GM23248 (cell line): ENCODE data around the gene WLS. TPM values are rescaled to one million over a fixed set of nuclear protein-coding genes. Genes with fewer than 3 reads are reported as not detected.

Experiments
- DNase-seq: peaks from one replicate; pipeline ENCODE4 v3.0.0-alpha.2; 2015
- H2AFZ ChIP-seq: fragments of 200-600 bp; sonication (generic); 2 replicates; pipeline ENCODE4 v1.6.1; 2016; ENCODE audit warnings: antibody characterized with exemption
- H3F3A ChIP-seq: fragments of 200-600 bp; sonication (generic); 2 replicates; pipeline ENCODE4 v1.6.1; 2016; ENCODE audit warnings: mild to moderate bottlenecking, antibody characterized with exemption, mixed run types; ENCODE audit not compliant: insufficient read depth
- H3K27ac ChIP-seq: fragments of 200-600 bp; sonication (generic); 2 replicates; pipeline ENCODE4 v1.5.1; 2016; ENCODE audit warnings: mild to moderate bottlenecking
- H3K27me3 ChIP-seq: fragments of 200-600 bp; sonication (generic); replicated peaks from 2 replicates; pipeline ENCODE4 v1.6.1; 2016; ENCODE audit warnings: mild to moderate bottlenecking; ENCODE audit not compliant: insufficient read depth
- H3K36me3 ChIP-seq: fragments of 200-600 bp; sonication (generic); 2 replicates; pipeline ENCODE4 v1.6.1; 2016; ENCODE audit warnings: low read depth, mild to moderate bottlenecking
- H3K4me1 ChIP-seq: fragments of 200-600 bp; sonication (generic); 2 replicates; pipeline ENCODE4 v1.6.1; 2016; ENCODE audit warnings: mild to moderate bottlenecking; ENCODE audit not compliant: insufficient read depth
- H3K4me2 ChIP-seq: fragments of 200-600 bp; sonication (generic); one replicate; pipeline ENCODE4 v1.6.1; 2016; ENCODE audit warnings: mild to moderate bottlenecking; ENCODE audit not compliant: unreplicated experiment
- H3K4me3 ChIP-seq: fragments of 200-600 bp; sonication (generic); 2 replicates; pipeline ENCODE4 v1.5.1; 2016; ENCODE audit warnings: mild to moderate bottlenecking
- H3K79me2 ChIP-seq: fragments of 200-600 bp; sonication (generic); 2 replicates; pipeline ENCODE4 v1.6.1; 2016; ENCODE audit warnings: mild to moderate bottlenecking; ENCODE audit not compliant: insufficient read depth
- H3K9ac ChIP-seq: fragments of 200-600 bp; sonication (generic); 2 replicates; pipeline ENCODE4 v1.6.1; 2016; ENCODE audit warnings: mild to moderate bottlenecking
- H3K9me2 ChIP-seq: fragments of 200-600 bp; sonication (generic); 2 replicates; pipeline ENCODE4 v1.6.1; 2016; ENCODE audit warnings: mixed run types, mild to moderate bottlenecking, moderate library complexity; ENCODE audit not compliant: insufficient read depth
- H3K9me3 ChIP-seq: fragments of 200-600 bp; sonication (generic); one replicate; pipeline ENCODE4 v1.6.1; 2017; ENCODE audit warnings: low read depth
- H4K20me1 ChIP-seq: fragments of 200-600 bp; sonication (generic); 2 replicates; pipeline ENCODE4 v1.6.0; 2016; ENCODE audit not compliant: insufficient read depth
- EZH2 ChIP-seq: fragments of 200-600 bp; sonication (generic); IDR thresholded peaks from 2 replicates; pipeline ENCODE4 v1.6.1; 2018; ENCODE audit warnings: antibody characterized with exemption, mild to moderate bottlenecking; ENCODE audit not compliant: insufficient read depth, poor library complexity, severe bottlenecking
- EZH2phosphoT487 ChIP-seq: fragments of 200-600 bp; sonication (generic); IDR thresholded peaks from 2 replicates; pipeline ENCODE4 v1.6.1; 2018; ENCODE audit warnings: antibody characterized with exemption, moderate library complexity, mild to moderate bottlenecking, low read depth; ENCODE audit not compliant: insufficient read depth
- WGBS, 2 experiments: methylation state at CpG; one replicate each; pipeline ENCODE4 v1.1.6; 2015 to 2017; ENCODE audit warnings: low lambda C conversion rate in 2 of 2, low coverage in 1 of 2; ENCODE audit errors: missing lambda C conversion rate in 2 of 2; 5-methylcytosine and 5-hydroxymethylcytosine counted together
- in situ Hi-C: fragments of 300-500 bp; cut with MboI; formaldehyde crosslinking; loops from 2 replicates; pipeline ENCODE4 v1.15.0; 2020
- polyA plus RNA-seq: library from polyadenylated mRNA; unstranded; fragments of >200 nt; fragmentation: Nextera tagmentation; extraction: Ambion mirVana; gene quantifications from 2 replicates; pipeline ENCODE4 v1.2.1, GENCODE V29; 2016
- total RNA-seq: library from RNA; depleted of rRNA; stranded (reverse); fragments of >200 nt; shearing (Covaris generic); gene quantifications from 2 replicates; pipeline ENCODE4 v1.2.3, GENCODE V29; 2014

Gene WLS
- total and polyA plus RNA-seq, 2 experiments from 2014 or later, result 26.7 to 36.4 TPM

GRCh38 chr1:68217060-68217554 lies 15.2 kb downstream of the WLS start:
- in situ Hi-C loops, result no loop called here
- Histone ChIP-seq H4K20me1 (no peaks in the 10 kb centered on the region), H3K4me2 (no peak overlapping the region), H3K27me3 (no peaks in the 10 kb centered on the region), H3K9me2 (no peaks in the 10 kb centered on the region), H3K9ac (no peak overlapping the region), H3K36me3 (no peaks in the 10 kb centered on the region), H3F3A (peaks cover 22% of the 10 kb centered on the region), H3K27ac (no peak overlapping the region), H3K4me1 (peaks cover 28% of the 10 kb centered on the region), H3K4me3 (no peak overlapping the region), H3K79me2 (peaks cover 80% of the 10 kb centered on the region), H3K9me3 (no peaks in the 10 kb centered on the region), H2AFZ (no peak overlapping the region)
- 99% methylated on average over 5 of the region's 5 CpGs for WGBS, 2 experiments
- DNase-seq, result no peak
- no peak for TF ChIP-seq EZH2
- no peak for TF ChIP-seq EZH2phosphoT487

- Histone ChIP-seq H3K79me2 (peaks cover 86% of the 10 kb centered on the region), H3K9me2 (no peaks in the 10 kb centered on the region), H3F3A (peaks cover 13% of the 10 kb centered on the region), H3K36me3 (no peaks in the 10 kb centered on the region), H4K20me1 (no peaks in the 10 kb centered on the region), H3K27ac (no peak overlapping the region), H2AFZ (no peak overlapping the region), H3K27me3 (no peaks in the 10 kb centered on the region), H3K4me3 (no peak overlapping the region), H3K9ac (no peak overlapping the region), H3K4me2 (no peak overlapping the region), H3K9me3 (no peaks in the 10 kb centered on the region), H3K4me1 (peaks cover 20% of the 10 kb centered on the region)
- in situ Hi-C loops, result no loop called here
- WGBS, 2 experiments, result 54 to 55% methylated on average over 2 of the region's 2 CpGs
- DNase-seq, result no peak
- TF ChIP-seq EZH2phosphoT487, result no peak
Observed at GRCh38 chr1:68216089-68216772, 16.1 kb downstream of the WLS start.

- Histone ChIP-seq H3K4me1 (peaks cover 27% of the 10 kb centered on the region), H3K27ac (no peak overlapping the region)
Observed at GRCh38 chr1:68213843-68214242, 18.5 kb downstream of the WLS start.

GRCh38 chr1:68211761-68212380 lies 20.5 kb downstream of the WLS start:
- H3K4me2 ChIP-seq, result no peak overlapping the region

More at GRCh38 chr1:68213843-68214242, 18.5 kb downstream of the WLS start:
- H3K4me3 ChIP-seq, result no peak overlapping the region
- no peaks in the 10 kb centered on the region for H3K9me3 ChIP-seq
- H4K20me1 ChIP-seq, result no peaks in the 10 kb centered on the region
- H2AFZ ChIP-seq, result 0 out of 2 replicates have a peak overlapping the region, but pooled peaks have one; percentile 3
- H3F3A ChIP-seq, result peaks cover 13% of the 10 kb centered on the region
- no peaks in the 10 kb centered on the region for H3K9me2 ChIP-seq
- no peak overlapping the region for H3K4me2 ChIP-seq
- in situ Hi-C loops, result no loop called here
- TF ChIP-seq EZH2phosphoT487, result no peak
- no peak for TF ChIP-seq EZH2
- no peaks in the 10 kb centered on the region for H3K27me3 ChIP-seq
- no peaks in the 10 kb centered on the region for H3K36me3 ChIP-seq
- 19 to 24% methylated on average over 5 of the region's 5 CpGs for WGBS, 2 experiments
- H3K79me2 ChIP-seq, result peaks cover 83% of the 10 kb centered on the region
- DNase-seq, result peak; percentile 60
- H3K9ac ChIP-seq, result no peak overlapping the region

More at GRCh38 chr1:68211761-68212380, 20.5 kb downstream of the WLS start:
- Histone ChIP-seq H3K9me2 (no peaks in the 10 kb centered on the region), H3K9ac (no peak overlapping the region), H3K27ac (no peak overlapping the region), H3K36me3 (no peaks in the 10 kb centered on the region), H2AFZ (no peak overlapping the region), H4K20me1 (no peaks in the 10 kb centered on the region), H3K79me2 (peaks cover 64% of the 10 kb centered on the region), H3K4me3 (no peak overlapping the region), H3K9me3 (no peaks in the 10 kb centered on the region), H3F3A (peaks cover 24% of the 10 kb centered on the region), H3K27me3 (no peaks in the 10 kb centered on the region), H3K4me1 (peaks cover 37% of the 10 kb centered on the region)
- no peak for DNase-seq
- TF ChIP-seq EZH2phosphoT487, result no peak
- TF ChIP-seq EZH2, result no peak
- in situ Hi-C loops, result no loop called here
- 93 to 94% methylated on average over 6 of the region's 6 CpGs for WGBS, 2 experiments
